HCT116 (cell line): ENCODE data around the gene RNF175. TPM values are rescaled to one million over a fixed set of nuclear protein-coding genes. Genes with fewer than 3 reads are reported as not detected.

Source experiments
- ATAC-seq: fragments of 200-7000 bp; cut with Tn5 transposase; 2 replicates; pipeline ENCODE4 v1.9.1; 2020; ENCODE audit warnings: mild to moderate bottlenecking, moderate library complexity
- BruUV-seq: library from RNA; stranded (reverse); fragments of 400-500 nt; replicated peaks from 2 replicates; lab custom pipeline; 2021; lab: Mats Ljungman, UMichigan
- CTCF ChIA-PET: fragments of 300-600 bp; sonication (Branson Sonifier 250); formaldehyde crosslinking; loops from one replicate; lab custom pipeline; 2021; ENCODE audit warnings: antibody characterized with exemption; lab: Charles Lee
- POLR2A ChIA-PET: fragments of 300-600, 350-600 bp; sonication (Branson Sonifier 250); formaldehyde crosslinking; loops from one replicate; lab custom pipeline; 2021; ENCODE audit warnings: antibody characterized with exemption; lab: Charles Lee
- RAD21 ChIA-PET, 2 experiments: fragments of 300-600 bp; sonication (Branson Sonifier 250); formaldehyde crosslinking; loops; one replicate each; lab custom pipeline; 2023; ENCODE audit warnings: low total read pairs in 2 of 2; ENCODE audit not compliant: uncharacterized antibody in 2 of 2, unreplicated experiment in 2 of 2, low non-redundant PET in 1 of 2; lab: Charles Lee
- DNase-seq: peaks from one replicate; pipeline ENCODE4 v3.0.0-alpha.2; 2010; ENCODE audit warnings: low read depth, low spot score
- H2AFZ ChIP-seq: fragments of 200-600 bp; shearing (Covaris generic), sonication (generic); 2 replicates; pipeline ENCODE4 v1.6.1; 2017; ENCODE audit warnings: low read depth, mixed run types, mixed read lengths, antibody characterized with exemption, low read length; ENCODE audit not compliant: poor library complexity, severe bottlenecking
- H3K27ac ChIP-seq: 2 replicates; pipeline ENCODE4 v1.5.1; 2012; ENCODE audit warnings: low read depth, low read length
- H3K27me3 ChIP-seq: fragments of 200-600 bp; sonication (generic); 2 replicates; pipeline ENCODE4 v1.6.1; 2016; ENCODE audit warnings: mixed run types, low read length, mixed read lengths; ENCODE audit not compliant: insufficient read depth
- H3K36me3 ChIP-seq, 2 experiments: fragments of 200-500 bp in 1 of 2; fragments of 200-600 bp in 1 of 2; sonication (Bioruptor generic) in 1 of 2; sonication (generic) in 1 of 2; 2 replicates each; pipeline versions ENCODE4 v1.5.1 to v1.6.1; 2014 to 2016; ENCODE audit warnings: low read length in 2 of 2, inconsistent platforms in 1 of 2, mixed read lengths in 1 of 2, mixed run types in 1 of 2; ENCODE audit not compliant: insufficient read depth in 2 of 2, control insufficient read depth in 1 of 2
- H3K4me1 ChIP-seq, 2 experiments: fragments of 200-600 bp in 1 of 2; sonication (generic) in 1 of 2; 2 replicates each; pipeline versions ENCODE4 v1.5.1 to v1.6.1; 2012 to 2017; ENCODE audit warnings: low read length in 2 of 2, inconsistent platforms in 1 of 2, mild to moderate bottlenecking in 1 of 2, mixed read lengths in 1 of 2, mixed run types in 1 of 2, moderate library complexity in 1 of 2; ENCODE audit not compliant: insufficient read depth in 2 of 2, control insufficient read depth in 1 of 2
- H3K4me2 ChIP-seq: fragments of 200-600 bp; sonication (generic); 2 replicates; pipeline ENCODE4 v1.6.1; 2017; ENCODE audit warnings: mixed run types, low read length, mixed read lengths
- H3K4me3 ChIP-seq, 2 experiments: fragments of 200-600 bp in 1 of 2; sonication (generic) in 1 of 2; replicated peaks in 1 of 2; 2 replicates each; pipeline ENCODE4 v1.5.1; 2011 to 2016; ENCODE audit warnings: low read length in 2 of 2, control low read depth in 1 of 2, low read depth in 1 of 2, mild to moderate bottlenecking in 1 of 2, mixed read lengths in 1 of 2, mixed run types in 1 of 2
- H3K79me2 ChIP-seq: fragments of 200-600 bp; sonication (generic); 2 replicates; pipeline ENCODE4 v1.6.1; 2017; ENCODE audit warnings: mild to moderate bottlenecking, mixed run types, low read length, moderate library complexity, mixed read lengths; ENCODE audit not compliant: insufficient read depth
- H3K9ac ChIP-seq: fragments of 200-600 bp; sonication (generic); 2 replicates; pipeline ENCODE4 v1.6.1; 2016; ENCODE audit warnings: low read length, mixed read lengths
- H3K9me2 ChIP-seq: fragments of 200-600 bp; sonication (generic), shearing (Covaris generic); 2 replicates; pipeline ENCODE4 v1.6.1; 2017; ENCODE audit warnings: mixed run types, mild to moderate bottlenecking, moderate library complexity; ENCODE audit not compliant: insufficient read depth
- H3K9me3 ChIP-seq, 2 experiments: fragments of 200-500 bp in 1 of 2; fragments of 200-600 bp in 1 of 2; sonication (Bioruptor generic) in 1 of 2; sonication (generic) in 1 of 2; 2 replicates each; pipeline ENCODE4 v1.6.1; 2014 to 2017; ENCODE audit warnings: low read length in 2 of 2, mixed read lengths in 2 of 2, inconsistent platforms in 1 of 2, low read depth in 1 of 2, mild to moderate bottlenecking in 1 of 2, mixed run types in 1 of 2, moderate library complexity in 1 of 2; ENCODE audit not compliant: control insufficient read depth in 1 of 2, insufficient read depth in 1 of 2
- H4K20me1 ChIP-seq: fragments of 200-600 bp; sonication (generic), shearing (Covaris generic); 2 replicates; pipeline ENCODE4 v1.6.1; 2017; ENCODE audit warnings: mixed run types, mild to moderate bottlenecking, moderate library complexity; ENCODE audit not compliant: insufficient read depth
- CEBPB ChIP-seq: IDR thresholded peaks from 2 replicates; pipeline ENCODE4 v1.6.1; 2012; ENCODE audit warnings: low read depth
- ELF1 ChIP-seq: IDR thresholded peaks from 2 replicates; pipeline ENCODE4 v1.6.1; 2012; ENCODE audit warnings: low read depth, borderline replicate concordance
- EZH2phosphoT487 ChIP-seq: fragments of 200-600 bp; IDR thresholded peaks from 2 replicates; pipeline ENCODE4 v1.6.1; 2018; ENCODE audit warnings: antibody characterized with exemption, borderline replicate concordance
- JUND ChIP-seq: IDR thresholded peaks from 2 replicates; pipeline ENCODE4 v1.6.1; 2012
- POLR2A ChIP-seq: IDR thresholded peaks from 2 replicates; pipeline ENCODE4 v1.7.0; 2011; ENCODE audit warnings: borderline replicate concordance; ENCODE audit not compliant: insufficient read depth, insufficient read length; ENCODE audit errors: extremely low read depth
- POLR2AphosphoS5 ChIP-seq: IDR thresholded peaks from 2 replicates; pipeline ENCODE4 v1.6.1; 2011; ENCODE audit warnings: mild to moderate bottlenecking, low read depth, low read length, moderate library complexity
- intact Hi-C: fragments of 100-400 bp; cut with micrococcal nuclease; formaldehyde crosslinking; loops from 2 replicates; pipeline ENCODE4 v1.10.0; 2022
- total RNA-seq: library from RNA; stranded (reverse); gene quantifications from one replicate; pipeline ENCODE4 v1.2.1, GENCODE V29; 2021; ENCODE audit not compliant: unreplicated experiment
- TF ChIP-seq, protein P1 (sequence below): IDR thresholded peaks from 2 replicates; pipeline ENCODE4 v1.6.1; 2012
- TF ChIP-seq, protein P2 (sequence below): IDR thresholded peaks from 2 replicates; pipeline ENCODE4 v1.6.1; 2011; ENCODE audit warnings: mild to moderate bottlenecking, low read length, moderate library complexity; ENCODE audit not compliant: insufficient replicate concordance; ENCODE audit errors: extremely low read depth
- TF ChIP-seq, protein P3 (sequence below): IDR thresholded peaks from 2 replicates; pipeline ENCODE4 v1.6.1; 2012; ENCODE audit warnings: low read depth

The RNF175 gene
- total RNA-seq, 1 experiment from 2014 or later: not detected

DNA sequence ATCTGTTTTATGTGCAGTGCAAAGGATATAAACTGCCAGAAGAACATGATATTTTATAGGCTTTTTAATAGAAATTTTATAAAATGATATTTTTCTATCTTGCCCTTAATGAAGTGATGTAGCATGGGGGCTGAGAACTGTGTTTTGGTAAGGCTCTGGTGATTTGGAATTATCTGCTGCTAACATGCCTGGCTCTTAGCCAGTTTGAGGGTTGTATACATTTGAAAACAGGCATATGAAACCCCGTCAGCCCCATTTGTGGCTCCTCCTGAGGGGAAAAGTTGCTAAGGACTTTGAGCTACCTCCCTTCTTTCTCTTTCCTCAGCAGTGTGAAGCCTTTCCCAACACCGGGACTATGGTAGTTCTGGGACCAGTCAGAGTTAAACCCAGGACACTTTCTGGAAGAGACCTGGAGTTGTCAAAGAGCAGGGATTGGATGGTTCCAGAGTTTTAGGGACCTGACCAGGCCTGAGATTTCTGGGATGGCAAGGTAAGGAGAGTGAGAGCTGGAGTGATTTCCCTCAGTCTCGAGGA lies 24.4 kb upstream of the RNF175 start:
- CTCF ChIA-PET: interaction anchor here (1.2 kb wide), 1 partner anchor 766 kb away, joined by 3 read pairs; the partner anchor contains the start of gene PLRG1
- no peak overlapping the region for H3K4me2 ChIP-seq
- H3K4me3 ChIP-seq: no peak overlapping the region
- ATAC-seq (no peak), DNase-seq (no peak)
- H3K36me3 ChIP-seq: no peaks in the 10 kb centered on the region
- no peaks in the 10 kb centered on the region for H3K4me1 ChIP-seq
- POLR2A ChIA-PET: no interaction called here
- no peaks in the 10 kb centered on the region for H3K79me2 ChIP-seq
- no TSS peak for BruUV-seq
- no peaks in the 10 kb centered on the region for H3K9me2 ChIP-seq
- no peak overlapping the region for H2AFZ ChIP-seq
- H3K9me3 ChIP-seq: no peaks in the 10 kb centered on the region
- peaks cover 7% of the 10 kb centered on the region; the same call in 1 of the 2 replicates for H3K27me3 ChIP-seq
- no peaks in the 10 kb centered on the region for H4K20me1 ChIP-seq
- no peak overlapping the region for H3K9ac ChIP-seq
- RAD21 ChIA-PET: no interaction called here
- no peak for TF ChIP-seq POLR2A
- TF ChIP-seq, protein P1, sequence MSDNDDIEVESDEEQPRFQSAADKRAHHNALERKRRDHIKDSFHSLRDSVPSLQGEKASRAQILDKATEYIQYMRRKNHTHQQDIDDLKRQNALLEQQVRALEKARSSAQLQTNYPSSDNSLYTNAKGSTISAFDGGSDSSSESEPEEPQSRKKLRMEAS: no peak
- TF ChIP-seq ELF1: no peak
- TF ChIP-seq, protein P2, sequence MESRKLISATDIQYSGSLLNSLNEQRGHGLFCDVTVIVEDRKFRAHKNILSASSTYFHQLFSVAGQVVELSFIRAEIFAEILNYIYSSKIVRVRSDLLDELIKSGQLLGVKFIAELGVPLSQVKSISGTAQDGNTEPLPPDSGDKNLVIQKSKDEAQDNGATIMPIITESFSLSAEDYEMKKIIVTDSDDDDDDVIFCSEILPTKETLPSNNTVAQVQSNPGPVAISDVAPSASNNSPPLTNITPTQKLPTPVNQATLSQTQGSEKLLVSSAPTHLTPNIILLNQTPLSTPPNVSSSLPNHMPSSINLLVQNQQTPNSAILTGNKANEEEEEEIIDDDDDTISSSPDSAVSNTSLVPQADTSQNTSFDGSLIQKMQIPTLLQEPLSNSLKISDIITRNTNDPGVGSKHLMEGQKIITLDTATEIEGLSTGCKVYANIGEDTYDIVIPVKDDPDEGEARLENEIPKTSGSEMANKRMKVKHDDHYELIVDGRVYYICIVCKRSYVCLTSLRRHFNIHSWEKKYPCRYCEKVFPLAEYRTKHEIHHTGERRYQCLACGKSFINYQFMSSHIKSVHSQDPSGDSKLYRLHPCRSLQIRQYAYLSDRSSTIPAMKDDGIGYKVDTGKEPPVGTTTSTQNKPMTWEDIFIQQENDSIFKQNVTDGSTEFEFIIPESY: no peak
- no peak for TF ChIP-seq CEBPB
- TF ChIP-seq JUND: no peak
- TF ChIP-seq, protein P3, sequence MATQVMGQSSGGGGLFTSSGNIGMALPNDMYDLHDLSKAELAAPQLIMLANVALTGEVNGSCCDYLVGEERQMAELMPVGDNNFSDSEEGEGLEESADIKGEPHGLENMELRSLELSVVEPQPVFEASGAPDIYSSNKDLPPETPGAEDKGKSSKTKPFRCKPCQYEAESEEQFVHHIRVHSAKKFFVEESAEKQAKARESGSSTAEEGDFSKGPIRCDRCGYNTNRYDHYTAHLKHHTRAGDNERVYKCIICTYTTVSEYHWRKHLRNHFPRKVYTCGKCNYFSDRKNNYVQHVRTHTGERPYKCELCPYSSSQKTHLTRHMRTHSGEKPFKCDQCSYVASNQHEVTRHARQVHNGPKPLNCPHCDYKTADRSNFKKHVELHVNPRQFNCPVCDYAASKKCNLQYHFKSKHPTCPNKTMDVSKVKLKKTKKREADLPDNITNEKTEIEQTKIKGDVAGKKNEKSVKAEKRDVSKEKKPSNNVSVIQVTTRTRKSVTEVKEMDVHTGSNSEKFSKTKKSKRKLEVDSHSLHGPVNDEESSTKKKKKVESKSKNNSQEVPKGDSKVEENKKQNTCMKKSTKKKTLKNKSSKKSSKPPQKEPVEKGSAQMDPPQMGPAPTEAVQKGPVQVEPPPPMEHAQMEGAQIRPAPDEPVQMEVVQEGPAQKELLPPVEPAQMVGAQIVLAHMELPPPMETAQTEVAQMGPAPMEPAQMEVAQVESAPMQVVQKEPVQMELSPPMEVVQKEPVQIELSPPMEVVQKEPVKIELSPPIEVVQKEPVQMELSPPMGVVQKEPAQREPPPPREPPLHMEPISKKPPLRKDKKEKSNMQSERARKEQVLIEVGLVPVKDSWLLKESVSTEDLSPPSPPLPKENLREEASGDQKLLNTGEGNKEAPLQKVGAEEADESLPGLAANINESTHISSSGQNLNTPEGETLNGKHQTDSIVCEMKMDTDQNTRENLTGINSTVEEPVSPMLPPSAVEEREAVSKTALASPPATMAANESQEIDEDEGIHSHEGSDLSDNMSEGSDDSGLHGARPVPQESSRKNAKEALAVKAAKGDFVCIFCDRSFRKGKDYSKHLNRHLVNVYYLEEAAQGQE: no peak
- no peak for TF ChIP-seq POLR2AphosphoS5
- TF ChIP-seq EZH2phosphoT487: no peak
- no peak overlapping the region for H3K27ac ChIP-seq
- intact Hi-C loops: no loop called here
